ENCODE results near the gene SBSN.

DNA sequence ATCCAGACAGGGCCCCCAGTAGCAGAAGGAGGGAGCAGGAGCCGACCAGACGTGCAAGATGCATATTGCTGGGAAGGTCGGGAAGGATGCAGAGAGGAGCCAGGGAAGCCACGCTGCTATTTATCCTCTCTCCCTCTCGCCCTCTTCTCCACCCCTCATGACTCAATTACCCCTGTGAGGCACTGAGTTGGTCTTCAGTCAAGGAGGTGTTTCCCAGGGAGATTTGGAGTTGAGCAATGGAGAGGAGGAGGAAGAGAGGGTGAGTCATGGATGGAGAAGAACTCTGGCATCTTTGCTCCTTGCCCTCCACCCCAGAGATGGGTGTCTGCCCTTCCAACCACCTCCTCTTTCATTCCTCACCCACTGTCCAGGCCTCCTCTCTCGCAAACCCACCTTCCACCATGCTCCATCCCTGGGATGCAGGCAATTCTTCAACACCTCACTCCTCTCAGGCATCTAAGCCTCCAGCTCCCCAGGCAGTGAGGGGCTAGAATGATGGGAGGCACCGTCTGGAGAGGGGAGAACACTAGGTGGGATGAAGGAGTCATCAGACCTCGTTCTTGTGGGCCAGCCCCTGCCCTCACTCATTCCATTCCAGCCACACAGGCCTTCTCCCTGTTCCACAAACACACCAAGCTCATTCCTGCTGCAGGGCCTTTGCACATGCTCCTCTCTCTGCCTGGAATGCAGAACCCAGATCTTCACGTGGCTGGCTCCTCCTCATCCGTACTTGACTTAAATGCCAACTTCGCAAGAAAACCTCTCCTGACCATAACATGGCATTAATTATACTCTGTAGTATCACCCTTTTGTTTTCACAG lies at the start of gene SBSN:
- TF ChIP-seq, protein P1, sequence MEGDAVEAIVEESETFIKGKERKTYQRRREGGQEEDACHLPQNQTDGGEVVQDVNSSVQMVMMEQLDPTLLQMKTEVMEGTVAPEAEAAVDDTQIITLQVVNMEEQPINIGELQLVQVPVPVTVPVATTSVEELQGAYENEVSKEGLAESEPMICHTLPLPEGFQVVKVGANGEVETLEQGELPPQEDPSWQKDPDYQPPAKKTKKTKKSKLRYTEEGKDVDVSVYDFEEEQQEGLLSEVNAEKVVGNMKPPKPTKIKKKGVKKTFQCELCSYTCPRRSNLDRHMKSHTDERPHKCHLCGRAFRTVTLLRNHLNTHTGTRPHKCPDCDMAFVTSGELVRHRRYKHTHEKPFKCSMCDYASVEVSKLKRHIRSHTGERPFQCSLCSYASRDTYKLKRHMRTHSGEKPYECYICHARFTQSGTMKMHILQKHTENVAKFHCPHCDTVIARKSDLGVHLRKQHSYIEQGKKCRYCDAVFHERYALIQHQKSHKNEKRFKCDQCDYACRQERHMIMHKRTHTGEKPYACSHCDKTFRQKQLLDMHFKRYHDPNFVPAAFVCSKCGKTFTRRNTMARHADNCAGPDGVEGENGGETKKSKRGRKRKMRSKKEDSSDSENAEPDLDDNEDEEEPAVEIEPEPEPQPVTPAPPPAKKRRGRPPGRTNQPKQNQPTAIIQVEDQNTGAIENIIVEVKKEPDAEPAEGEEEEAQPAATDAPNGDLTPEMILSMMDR (IDR thresholded peaks at IDR 0.05): no peak
- TF ChIP-seq POLR2AphosphoS5 (IDR thresholded peaks at IDR 0.05): no peak
